AG20443 (cell line): Measurements from ENCODE around the gene GLIS1.

ENCODE experiments used
- DNase-seq: peaks from one replicate; pipeline ENCODE4 v3.0.0; 2012; ENCODE audit warnings: low spot score, mixed read lengths

Gene GLIS1

DNA sequence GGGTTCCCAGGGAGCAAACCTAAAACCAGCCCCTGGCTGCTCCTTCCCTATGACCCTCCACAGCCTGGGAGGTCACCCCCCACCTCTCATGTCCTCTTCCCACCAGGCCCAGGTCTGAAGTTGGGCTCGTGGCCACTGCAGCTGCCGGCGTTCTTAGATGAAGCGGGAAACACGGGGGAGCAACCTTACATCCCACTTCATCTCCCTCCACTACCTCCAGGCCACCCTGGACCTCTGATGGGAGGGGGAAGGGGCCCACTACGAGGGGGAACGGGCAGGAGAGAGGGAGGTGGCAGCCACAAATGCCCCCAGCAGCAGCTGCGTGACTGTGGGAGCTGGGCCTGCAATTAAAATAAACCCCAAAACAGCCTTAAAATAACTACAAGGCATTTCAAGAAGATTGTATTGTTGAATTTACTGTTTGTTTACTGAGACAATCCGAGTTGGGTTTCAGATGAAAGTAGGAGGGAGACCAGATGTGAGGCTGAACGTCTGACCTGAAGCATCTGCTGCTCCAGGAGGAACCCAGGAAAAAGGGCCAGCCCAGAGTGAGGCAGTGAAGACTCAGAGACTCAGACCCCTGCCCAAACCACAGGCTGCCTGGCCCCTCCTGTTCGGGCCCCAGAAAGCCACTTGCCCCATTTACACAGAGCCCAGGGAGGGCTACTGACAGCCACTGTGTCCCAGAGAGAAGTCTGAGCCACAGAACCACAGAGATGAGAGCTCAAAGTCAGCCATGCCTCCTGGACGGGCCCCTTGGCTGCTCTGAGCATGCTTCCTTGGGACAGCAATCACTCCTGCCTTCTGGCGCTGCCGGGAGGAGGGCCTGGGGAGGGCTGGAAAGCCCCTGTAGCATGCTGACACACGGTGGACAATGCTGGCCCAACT lies 59.8 kb downstream of the GLIS1 start:
- DNase-seq, result no peak

DNA sequence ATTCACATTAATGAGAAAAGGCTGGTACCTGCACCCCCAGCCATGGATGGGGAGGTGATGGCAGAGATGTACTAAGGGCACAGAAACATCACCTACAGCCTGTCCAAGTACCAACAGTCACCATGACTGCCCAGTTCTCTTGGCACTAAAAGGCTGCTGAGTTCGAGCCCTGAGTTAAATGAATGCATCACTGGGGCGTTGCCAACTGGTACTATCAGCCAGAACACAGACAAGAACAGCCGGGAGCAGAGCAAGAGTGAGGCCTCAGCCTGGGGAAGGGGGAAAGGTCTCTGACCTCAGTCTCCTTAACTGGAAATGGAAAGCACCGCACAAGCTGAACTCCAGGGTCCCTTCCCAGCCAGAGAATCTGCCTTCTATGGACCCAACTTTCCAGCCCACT lies 60.5 kb downstream of the GLIS1 start:
- peak; percentile 46 for DNase-seq

DNA sequence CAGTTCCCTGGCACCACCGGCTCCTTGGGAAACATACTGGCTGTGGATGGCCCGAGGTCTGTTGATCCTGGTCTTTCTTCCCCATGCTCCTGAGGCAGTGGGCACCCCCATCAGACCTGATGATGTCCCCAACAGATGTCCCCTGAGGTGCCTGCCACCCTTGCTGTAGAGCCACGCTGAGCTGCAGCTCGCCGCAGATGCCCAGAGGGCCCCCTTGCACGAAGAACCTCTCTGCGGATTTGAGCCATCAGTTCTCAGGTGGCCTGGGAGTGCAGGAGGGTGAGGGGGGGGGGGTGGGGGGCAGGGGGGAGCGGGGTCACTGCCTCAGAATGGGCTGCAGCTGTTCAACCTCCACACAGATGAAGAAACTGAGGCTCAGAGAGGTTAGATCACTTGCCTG lies 60.9 kb downstream of the GLIS1 start:
- DNase-seq, result no peak

DNA sequence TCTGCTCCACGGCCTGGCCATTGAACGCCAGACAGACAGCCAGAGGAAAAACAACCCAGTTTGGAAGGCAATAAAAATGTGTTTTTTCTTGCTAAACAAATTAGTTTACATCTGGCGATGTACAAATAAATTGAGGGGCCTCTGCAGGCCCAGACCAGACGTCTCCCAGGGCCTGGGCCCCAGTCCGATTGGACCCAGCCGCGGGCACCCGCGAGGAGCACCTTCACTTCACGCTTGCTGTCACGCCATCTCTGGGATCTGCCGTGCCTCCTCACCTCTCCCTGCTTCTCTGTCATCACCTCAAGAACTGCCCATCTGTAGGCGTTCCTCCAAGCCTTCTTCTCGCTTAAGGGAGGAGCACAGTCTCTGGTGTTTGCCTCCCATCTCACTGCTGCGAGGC lies 61.5 kb downstream of the GLIS1 start:
- DNase-seq, result no peak

DNA sequence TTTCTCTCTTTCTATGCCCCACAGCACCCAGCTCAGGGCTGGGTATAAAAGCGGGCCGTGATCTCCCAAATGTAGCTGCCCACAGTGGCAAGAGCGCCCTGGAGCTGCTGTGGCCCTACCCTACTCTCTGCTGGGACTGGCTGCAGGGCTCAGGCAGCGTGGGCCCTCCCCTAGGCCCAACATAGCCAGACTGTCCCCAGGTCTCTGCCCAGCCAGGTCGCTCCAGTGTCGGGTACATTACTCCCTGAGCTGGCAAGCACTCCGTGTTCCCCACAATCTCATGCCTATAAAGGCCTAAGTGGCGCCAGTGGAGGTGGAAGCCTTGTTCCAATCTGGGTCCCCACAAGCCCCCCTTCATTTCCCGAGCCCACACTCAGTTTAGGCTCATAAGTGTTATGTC lies 66.2 kb downstream of the GLIS1 start:
- no peak for DNase-seq

DNA sequence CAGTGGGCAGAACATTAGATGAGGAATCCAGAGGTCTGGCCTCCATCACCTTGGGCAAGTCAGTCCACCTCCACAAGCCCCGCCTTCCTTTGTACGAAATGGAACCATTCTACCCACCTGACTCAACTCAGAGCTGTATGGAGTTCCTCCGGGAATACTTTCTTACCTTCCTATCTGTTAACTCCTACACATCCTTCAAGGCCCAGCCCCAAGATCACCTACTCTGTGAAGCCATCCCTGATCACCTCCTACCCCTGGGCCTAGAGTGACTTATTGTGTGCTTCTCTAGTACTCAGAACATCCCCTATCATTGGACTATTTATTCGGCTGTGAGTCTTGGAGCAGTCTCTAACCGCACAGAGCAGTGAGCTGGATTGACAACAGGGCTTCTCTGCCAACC lies 66.7 kb downstream of the GLIS1 start:
- no peak for DNase-seq

DNA sequence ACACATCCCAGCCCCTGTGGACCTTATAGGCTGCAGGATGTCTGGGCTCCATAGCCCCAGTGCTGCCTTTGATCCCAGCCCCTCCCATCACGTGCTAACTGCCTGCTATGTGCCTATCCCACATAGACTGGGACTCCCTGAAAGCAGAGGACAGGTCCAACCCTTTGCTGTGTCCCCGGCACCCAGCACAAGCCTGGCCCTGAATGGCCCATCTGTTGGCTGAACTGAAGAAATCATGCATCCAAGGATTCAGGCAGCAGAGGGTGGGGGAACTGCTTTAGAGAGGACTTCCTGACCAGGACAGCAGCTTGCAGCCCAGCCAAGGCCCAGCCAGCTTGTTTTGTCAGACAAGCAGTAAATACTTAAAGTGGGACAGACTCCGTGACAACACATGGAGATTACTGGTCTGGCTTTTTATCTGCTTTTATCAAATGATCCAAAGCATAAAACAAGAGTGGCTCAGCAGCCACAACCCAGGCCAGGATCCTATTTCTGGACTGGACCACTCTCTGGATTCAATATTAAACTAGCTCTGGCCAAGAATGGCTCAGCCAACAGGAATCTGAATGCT lies 69.3 kb downstream of the GLIS1 start:
- DNase-seq, result peak; percentile 74

DNA sequence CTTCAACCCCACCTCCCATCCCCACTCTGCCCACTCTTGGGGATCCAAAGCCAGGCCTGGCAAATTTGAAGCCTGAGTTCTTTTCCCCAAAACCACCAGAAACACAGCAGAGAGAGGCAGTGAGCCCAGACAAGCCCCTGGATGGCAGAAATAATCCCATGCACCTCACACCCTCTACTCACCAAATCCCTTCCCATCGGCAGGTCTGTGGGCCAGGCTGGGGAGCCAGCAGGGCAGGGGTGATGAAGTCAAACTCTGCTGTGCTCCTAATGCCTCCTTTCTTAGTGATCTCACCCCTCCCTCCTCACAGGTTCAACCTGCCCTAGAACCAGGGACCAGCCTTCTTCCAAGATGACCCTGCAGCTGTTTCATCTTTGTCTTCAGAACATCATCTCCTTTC lies 72.4 kb downstream of the GLIS1 start:
- DNase-seq, result no peak

DNA sequence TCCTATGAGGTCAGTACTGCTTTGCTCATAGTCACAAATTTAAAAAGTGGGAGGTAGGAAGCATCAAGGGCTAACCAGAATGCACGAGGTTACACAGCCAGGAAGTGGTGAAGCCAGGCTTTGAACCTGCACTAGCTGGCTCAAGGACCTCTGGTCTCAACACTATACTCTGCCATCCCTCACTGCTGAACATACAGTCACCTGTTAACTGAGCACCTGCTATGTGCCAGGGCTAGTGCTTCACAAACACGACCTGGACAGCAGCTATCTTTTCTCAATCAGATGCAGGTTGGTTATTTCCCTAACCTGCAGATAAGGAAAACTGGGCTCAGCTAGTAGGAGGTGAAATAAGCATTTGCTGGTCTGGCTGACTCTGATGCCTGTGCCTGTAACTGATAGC lies 73.0 kb downstream of the GLIS1 start:
- DNase-seq, result no peak

DNA sequence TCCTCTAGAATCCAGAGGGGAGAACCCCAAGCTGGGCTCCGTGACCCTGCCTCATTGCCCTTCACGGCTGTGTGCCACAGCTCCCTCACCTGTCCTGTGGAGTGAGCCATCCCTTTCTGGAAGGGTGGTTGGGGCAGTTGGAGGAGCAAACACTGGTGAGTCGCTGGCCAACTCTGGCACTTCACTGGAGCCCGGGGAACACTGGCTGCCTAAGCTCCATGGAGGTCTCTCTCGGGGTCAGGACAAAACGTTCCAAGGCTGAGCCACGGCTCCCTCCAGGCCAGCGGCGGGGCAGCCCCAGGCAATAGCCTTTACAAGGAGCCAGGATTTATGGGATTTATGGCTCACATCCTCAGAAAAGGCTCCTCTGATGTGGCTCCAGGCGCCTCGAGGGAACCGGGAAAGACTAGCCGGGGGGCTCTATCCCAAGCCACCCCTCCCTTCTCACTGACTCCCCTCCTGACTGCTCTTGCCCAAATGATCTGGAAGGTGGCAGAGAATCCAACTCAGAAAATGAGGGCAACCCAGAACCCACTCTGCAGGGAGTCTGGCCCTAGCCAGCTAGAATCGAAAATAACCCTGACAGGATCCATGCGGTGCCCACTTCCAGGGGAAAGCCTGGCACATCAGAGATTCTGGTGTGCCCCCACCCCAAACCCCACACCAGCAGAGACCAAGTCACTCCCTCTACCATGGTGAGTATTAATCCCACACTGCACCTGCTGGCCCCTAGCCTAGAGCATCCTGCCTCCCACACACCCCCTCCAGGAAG lies 75.2 kb downstream of the GLIS1 start:
- no peak for DNase-seq

DNA sequence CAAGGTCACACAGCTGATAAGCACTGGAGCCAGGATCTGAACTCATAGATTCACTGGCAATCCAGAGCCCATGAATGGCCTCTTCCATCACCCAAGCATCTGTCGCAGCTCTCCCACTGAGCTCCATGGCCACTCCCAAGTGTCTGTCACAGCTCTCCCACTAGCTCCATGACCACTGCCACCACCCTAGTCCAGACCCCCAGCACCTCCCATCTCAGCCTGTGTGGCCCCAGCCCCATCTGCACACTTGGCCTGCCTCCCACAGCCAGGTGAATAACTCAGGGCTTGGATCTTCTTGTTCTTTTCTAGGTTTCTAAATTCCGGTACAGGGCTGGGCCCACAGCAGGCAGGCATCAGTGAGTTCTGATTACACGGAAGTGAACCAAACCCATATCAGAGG lies 76.0 kb downstream of the GLIS1 start:
- no peak for DNase-seq

DNA sequence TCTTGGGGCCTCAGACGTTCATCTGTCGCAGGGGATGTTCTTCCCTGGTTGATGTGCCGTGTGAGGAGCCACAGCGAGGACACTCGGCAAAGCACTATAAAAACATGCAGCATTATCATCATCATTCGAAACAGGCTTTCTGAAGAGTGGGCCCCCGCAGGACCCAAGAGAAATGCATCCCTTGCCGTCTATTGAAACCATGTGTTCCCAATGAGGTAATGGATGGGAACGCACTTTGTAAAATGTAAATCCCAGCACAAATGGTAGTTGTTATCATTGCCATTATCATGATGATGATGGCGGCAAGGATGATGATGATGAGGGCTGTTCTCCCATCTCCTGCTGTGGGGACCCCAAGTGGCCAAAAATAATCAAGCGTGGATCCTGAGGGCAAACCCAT lies 76.8 kb downstream of the GLIS1 start:
- no peak for DNase-seq

DNA sequence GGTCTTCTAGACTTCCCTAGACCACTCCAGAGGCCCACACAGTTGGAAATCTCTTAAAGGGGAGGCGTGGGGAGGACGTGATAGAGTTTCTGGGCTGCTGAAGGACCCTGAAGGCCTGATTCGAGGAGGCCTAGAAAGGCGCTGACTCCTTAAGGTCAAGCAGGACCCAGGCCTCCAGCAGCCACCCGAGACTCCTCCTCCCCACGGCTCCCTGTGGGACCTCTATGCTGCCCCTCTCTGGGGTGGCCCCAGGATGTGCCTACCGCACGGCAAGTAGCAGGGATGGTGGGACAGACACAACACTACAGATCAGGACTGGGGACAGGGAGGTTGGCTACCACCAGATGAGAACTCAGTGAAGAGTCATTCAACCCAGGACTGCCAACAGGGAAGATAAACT lies 77.5 kb downstream of the GLIS1 start:
- DNase-seq, result no peak

DNA sequence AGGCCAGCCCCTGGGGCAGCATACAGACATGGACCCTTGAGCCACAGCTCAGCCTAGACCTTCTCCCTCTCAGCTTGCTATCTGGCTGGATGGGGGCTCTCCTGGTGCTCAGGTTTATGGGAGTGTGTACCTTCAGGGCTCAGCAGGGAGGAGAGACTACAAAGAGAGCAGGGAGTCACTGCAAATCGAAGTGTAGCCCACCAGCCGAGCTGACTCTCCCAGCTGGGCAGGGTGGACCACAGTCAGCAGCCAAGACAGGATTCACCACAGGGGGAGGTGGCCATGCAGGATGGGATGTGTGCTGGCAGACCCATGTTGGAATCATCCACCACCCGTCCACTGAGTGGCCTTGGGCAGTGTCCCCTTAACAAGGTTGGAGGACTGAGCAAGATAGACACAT lies 78.3 kb downstream of the GLIS1 start:
- DNase-seq, result no peak

DNA sequence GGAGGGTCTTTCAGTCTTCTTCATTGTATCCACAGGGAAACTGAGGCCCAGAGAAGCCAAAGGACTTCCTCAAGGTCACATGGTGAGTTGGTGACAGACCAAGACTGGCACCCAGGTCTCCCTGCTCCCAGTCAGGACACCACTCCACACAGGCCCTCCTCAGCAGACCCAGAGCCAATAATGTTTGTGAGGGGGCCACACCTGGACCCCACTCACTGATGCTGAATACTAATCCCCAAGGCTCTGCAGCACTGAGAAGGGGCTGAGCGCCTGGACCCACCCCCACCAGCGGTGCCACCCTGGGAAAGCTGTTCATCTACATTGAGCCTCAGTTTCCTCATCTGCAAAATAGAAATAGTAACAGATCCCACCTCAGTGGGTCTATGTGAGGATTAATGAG lies 79.5 kb downstream of the GLIS1 start:
- no peak for DNase-seq

DNA sequence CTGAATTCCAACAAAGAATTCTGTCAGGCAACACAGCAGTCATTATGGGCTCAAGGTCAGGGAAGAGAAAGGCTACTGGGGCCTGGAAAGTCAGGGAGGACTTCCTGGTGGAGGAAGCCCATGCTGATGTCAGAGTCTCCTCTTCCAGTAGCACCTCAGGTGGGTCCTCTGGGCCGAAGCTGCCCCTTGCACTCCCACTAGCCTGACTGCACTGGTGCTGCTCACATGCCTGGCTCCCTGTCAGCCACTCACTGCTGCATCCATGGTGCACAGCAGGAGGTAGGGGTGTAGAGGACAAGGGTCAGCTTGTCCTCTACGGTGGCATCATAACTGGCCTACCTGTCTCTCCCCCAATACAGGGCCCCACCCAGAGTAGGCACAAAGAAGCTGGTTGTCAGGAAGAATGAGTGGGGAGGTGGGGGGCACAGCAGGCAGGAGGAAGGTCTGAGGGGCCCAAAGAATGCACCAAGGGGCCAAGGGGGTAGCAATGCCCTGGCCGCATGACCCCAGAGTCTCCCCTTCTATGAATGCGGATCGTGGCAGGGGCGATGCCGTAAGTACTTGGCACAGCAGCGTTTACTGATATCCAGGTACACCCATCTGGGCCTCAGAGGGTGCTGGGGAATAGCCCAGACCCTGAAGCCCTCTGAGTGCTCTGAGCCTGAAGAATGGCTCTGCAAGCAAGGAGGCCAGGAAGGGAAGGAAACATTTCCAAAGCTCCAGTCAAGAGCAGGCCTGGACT lies 80.3 kb downstream of the GLIS1 start:
- no peak for DNase-seq

DNA sequence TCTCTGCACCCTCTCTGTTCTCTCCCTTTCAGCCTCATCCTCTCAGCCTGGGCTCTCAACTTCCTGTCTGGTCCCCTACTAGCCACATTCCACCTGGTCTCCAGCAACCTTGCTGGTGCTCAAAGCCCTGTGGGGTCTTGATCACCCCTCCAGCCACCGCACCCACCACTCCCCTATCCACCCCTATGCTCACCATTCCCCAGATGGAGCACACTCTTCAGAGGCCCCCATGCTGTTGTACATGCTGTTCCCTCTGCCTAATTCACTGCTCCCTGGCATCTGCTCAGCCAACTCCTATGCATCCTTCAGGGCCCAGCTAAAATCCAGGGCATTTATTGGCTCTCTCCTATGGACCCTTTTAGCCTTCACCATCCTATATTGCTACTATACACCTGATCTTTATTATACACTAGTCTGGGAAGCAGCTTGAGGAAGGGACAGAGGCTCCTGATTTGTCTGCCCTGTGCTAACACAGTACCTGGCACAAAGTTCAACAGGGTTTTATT lies 81.0 kb downstream of the GLIS1 start:
- DNase-seq, result no peak

DNA sequence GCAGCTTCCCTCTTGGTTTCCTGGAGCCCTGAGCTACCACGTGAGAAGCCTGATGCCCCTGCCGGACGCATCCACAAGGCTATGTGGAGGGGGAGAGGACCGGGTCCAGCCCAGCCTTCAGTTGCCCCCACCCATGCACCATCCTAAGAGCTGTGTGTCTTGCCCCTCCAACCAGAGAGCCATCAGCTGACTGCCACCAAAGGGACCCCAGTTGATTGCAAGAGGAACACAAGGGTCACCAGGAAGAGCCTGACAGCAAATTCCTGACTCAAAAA lies 81.5 kb downstream of the GLIS1 start:
- DNase-seq, result no peak

DNA sequence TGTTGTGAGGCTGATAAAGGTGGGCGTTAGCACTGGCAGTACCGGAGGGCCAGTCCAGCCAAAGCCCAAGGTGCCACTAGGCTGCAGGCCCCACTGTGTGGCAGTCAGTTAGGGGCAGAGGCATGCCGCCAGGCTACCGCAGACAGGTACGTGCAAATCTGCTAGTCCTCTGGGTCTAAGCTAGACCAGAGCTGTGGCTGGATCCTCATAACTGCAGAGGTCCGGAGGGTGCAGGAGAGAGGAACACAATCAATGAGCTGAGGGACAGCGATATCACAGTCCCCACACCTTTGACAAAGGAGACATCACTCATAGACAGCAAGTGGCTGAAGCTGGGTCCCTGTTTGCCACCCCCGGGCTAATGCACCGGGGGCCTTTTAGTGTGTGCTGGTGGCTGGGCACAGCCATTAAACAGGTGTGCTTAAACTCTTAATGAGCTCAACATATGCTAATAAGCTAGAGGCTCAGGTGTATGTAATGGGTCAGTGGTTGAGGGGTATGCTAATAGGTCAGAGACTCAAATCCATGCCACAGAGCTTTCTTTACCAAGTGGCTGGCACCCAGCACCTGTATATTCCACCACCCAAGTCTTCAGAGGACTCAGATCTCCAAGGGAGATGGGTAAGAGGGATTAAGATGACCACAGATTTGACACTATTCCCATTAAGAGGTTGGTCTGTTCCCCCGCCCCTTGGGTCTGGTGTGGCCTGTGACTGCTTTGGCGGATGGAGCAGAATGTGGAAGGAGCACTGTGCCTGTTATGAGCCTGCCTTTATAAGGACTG lies 82.0 kb downstream of the GLIS1 start:
- DNase-seq, result no peak

DNA sequence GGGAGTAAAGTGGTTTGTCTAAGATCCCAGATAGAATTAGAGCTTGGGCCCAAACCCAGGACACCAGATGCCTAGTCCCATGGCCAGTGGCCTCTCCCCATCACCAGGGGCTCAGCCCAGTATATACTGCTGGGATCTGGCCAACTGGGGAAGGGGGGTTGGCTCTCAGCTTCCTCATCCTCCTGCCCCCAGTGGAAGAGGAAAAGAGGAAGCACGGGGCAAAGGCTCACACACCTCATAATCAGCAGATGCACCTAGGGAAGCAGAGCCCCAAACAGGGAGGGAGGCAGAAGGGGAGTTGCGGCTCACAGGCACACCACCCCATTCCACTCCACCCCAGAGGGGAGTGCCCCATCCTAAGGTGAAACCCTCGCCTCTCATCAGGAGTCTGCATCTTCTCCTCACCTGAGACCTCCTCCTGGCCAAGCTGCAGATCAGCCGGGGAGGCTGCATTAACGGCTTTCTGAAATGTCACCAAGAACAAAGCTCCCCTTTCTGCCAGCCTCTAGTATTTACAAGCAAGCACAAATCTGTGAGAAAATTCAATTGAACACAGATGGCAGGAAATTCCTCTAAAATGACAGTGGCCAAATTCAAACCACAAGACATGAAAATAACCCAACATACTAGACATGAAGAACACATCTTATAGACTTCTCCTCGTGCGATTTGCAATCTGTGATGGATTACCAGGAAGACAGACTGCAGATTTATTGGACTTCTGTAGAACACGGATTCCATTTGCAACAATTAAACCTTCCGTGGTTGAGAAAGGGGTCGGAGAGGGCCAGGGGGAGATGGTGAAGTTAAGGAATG lies 82.8 kb downstream of the GLIS1 start:
- DNase-seq, result peak; percentile 81
